Measurements from ENCODE around the gene COL21A1.

DNA sequence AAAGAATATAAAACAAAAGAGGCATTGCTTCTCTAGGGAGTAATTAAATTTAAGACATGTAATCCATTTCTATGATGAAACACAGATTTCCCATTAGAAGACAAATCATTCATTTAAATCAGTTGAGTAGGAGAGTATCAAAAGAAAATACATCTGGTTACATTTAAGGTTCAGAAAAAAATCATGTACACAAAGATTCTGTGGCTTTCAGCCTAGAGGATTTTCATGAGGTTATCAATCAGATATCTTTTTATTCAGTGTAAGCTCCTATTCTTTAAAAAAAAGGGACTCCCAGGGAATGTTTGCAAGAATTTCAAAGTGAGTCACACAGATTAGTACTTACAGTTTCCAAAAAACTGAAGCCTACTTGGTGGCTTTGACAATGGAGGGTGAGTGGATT lies 24.9 kb downstream of the COL21A1 start:
- TF ChIP-seq, protein P1, sequence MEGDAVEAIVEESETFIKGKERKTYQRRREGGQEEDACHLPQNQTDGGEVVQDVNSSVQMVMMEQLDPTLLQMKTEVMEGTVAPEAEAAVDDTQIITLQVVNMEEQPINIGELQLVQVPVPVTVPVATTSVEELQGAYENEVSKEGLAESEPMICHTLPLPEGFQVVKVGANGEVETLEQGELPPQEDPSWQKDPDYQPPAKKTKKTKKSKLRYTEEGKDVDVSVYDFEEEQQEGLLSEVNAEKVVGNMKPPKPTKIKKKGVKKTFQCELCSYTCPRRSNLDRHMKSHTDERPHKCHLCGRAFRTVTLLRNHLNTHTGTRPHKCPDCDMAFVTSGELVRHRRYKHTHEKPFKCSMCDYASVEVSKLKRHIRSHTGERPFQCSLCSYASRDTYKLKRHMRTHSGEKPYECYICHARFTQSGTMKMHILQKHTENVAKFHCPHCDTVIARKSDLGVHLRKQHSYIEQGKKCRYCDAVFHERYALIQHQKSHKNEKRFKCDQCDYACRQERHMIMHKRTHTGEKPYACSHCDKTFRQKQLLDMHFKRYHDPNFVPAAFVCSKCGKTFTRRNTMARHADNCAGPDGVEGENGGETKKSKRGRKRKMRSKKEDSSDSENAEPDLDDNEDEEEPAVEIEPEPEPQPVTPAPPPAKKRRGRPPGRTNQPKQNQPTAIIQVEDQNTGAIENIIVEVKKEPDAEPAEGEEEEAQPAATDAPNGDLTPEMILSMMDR (IDR thresholded peaks at IDR 0.05) = no peak
- TF ChIP-seq POLR2A (IDR thresholded peaks at IDR 0.05) (no peak), POLR2AphosphoS5 (IDR thresholded peaks at IDR 0.05) (no peak), EP300 (IDR thresholded peaks at IDR 0.05) (no peak)
